GM19351 (cell line): ENCODE results near the gene FOXM1.
"Not testable (repeated sequence)": the region's sequence is repeated elsewhere in the genome, so short reads cannot be mapped to it uniquely, and the experiment has no call there.

Experiments
- ATAC-seq: cut with Tn5 transposase; IDR thresholded peaks from one replicate; pipeline ENCODE4 v1.9.1; 2021; ENCODE audit warnings: mild to moderate bottlenecking, moderate library complexity; ENCODE audit not compliant: unreplicated experiment

FOXM1 gene

GRCh38 chr12:2884810-2885209, 7.8 kb upstream of the FOXM1 start:
- no peak for ATAC-seq

- no peak for ATAC-seq
Observed at GRCh38 chr12:2879853-2880252, 2.9 kb upstream of the FOXM1 start.

DNA sequence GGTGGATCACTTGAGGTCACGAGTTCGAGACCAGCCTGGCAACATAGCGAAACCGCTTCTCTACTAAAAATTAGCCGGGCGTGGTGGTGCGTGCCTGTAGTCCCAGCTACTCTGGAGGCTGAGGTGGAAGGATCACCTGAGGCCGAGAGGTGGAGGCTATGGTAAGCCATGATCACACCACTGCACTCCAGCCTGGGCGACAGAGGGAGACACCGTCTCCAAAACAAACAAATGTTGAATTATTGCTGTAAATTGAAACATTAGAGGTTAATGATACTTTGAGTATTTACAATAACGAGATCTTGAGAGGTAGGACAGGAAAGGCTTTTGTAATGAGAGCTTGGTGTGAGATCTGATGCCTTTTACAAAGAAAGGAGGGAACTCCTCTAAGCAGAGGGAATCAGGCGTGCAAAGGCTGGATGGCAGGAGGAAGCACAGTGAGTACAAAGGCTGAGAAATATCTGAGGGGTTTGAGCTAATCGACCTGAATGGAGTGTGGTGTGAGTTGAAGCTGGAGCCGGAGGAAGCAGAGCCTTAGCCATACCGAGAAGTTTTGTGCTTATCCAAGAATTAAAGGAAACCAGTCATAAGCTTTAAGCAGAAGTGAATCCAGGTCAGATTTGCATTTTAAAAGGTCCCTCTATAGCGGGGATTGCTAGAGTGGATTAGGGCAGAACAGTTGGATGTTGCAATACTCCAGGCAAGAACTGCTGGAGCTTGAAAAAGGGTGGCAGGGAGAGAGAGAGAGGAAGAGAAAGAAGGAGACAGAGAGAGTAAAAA, 1.2 kb upstream of the FOXM1 start:
- no peak for ATAC-seq

DNA sequence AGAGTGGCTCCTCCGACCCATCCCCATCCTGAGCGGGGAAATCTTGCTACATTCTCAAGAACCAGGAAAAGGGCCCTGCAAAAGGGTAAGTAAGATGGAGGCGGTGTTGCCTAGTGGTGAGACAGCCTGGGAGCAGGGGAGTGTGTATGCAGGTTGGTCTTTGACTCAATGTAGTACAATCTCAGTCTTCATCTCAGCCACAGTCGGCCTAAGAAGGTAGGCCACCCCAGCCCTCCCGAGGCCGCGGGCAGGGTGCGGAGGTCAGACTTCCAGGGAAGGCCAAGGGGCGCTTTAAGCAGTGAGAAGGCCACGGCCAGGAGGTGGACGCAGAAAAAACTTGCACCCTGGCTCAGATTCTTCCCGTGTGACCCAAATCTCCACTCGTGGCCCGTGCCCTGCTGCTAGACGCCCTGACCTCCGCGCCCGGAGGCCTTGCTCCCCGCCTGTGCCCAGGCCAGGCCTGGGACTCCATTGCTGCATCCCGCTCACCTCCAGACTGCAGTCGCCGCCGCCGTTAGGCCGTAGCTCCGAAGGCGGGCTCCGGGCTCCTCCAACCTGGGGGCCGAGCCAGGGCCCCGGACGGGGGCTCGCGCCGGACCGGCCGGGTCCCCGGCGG, 435 bp downstream of the FOXM1 start:
- ATAC-seq, result peak; percentile 43

GRCh38 chr12:2868986-2869632, 7.9 kb downstream of the FOXM1 start:
- not testable (repeated sequence) for ATAC-seq

DNA sequence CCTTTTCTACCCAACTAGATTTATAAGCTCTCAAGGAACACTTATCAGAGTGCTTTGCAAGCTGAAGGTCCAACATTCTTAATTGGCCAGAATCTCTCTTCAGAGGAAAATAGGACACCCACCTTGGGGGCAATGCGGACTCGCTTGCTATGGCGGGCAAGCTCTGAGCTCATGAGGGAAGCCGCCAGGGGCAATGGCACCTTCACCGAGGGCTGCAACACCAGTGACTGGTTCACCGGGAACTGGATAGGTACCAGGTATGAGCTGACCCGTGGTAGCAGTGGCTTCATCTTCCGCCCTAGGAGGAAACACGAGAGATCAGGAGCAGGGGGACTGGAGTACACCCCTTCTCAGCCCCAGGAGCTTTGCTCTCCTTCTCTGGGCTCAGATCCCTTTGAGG, 12.8 kb downstream of the FOXM1 start:
- ATAC-seq, result no peak

GRCh38 chr12:2863402-2863801, 13.6 kb downstream of the FOXM1 start:
- not testable (repeated sequence) for ATAC-seq

- no peak for ATAC-seq
Observed at GRCh38 chr12:2862876-2863275, 14.1 kb downstream of the FOXM1 start.

DNA sequence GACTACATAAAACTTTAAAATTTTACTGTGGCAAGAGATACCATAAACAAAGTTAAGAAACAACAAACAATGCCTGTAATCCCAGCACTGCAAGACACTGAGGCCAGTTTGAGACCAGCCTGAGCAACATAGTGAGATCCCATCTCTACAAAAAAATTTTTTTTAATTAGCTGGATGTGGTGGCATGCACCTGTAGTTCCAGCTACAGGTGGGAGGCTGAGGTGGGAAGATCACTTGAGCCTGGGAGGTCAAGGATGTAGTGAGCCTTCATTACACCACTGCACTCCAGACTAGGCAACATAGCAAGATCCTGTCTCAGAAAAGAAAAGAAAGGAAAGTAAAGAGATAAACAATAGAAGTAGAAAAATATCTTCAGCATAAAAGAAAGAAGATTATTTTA, 16.8 kb downstream of the FOXM1 start:
- no peak for ATAC-seq

GRCh38 chr12:2858944-2859421, 18.0 kb downstream of the FOXM1 start:
- no peak for ATAC-seq

DNA sequence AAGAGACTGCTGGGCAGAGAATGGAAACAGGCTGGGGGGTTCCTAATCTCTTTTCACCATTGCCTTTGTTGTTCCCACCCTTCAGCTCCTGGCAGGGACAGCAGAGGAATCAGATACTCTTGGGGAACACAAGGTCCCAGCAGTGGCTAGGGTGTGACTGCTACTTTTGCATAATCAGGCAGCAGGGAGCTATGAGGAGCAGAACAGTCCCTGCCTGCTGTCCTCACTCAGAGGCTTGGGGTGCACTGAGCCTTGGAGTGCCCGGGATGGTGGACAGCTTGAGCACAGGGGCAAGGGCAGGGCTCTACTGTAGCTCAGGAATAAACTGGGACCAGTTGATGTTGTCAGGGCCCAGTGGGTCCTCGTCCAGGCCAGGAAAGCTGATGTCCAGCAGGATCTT, 18.6 kb downstream of the FOXM1 start:
- ATAC-seq, result no peak

DNA sequence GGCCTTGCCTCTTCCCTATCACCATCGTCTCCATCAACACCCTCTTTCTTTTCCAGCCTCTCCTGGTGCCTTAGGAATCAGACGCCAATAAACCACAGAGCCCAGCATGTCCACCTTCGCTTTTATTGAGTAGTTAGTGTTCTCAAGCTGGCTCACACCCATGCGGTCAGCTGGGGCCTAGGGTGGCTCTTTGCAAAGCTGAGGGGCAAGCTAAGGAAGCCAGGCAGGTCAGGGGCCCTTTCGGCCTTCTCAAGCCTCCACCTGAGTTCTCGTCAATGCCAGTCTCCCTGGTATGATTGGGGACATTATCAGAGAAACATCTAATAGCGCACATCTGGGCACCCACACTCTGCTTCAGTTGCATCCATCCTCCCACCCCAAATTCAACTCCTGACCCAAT, 19.4 kb downstream of the FOXM1 start:
- ATAC-seq, result no peak

DNA sequence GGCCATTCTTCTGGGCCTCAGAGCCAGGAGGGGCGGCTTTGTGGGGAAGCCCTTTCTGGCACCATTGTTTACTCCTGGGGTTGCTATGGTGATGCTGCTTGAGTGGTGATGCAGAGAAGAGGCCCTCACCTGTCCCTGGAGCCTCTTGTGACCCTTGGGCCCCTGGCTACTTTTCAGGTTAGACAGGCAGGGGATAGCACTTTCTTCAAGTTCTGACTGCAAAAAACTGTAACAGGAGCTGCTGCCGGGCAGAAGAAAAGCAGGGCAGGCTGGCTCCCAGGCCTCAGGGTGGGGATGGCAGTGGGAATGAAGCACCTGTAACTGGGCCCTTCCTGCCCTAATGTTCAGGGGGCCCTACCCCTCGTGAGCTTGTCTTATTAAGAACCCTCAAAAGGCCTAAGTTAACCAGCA, 19.9 kb downstream of the FOXM1 start, which contains the start of gene TEX52:
Gene TEX52, minus strand, starts transcription at position 19 of the 411 bp plus-strand sequence. Its CDS starts 13 bp downstream, at position 6.
- no peak for ATAC-seq

DNA sequence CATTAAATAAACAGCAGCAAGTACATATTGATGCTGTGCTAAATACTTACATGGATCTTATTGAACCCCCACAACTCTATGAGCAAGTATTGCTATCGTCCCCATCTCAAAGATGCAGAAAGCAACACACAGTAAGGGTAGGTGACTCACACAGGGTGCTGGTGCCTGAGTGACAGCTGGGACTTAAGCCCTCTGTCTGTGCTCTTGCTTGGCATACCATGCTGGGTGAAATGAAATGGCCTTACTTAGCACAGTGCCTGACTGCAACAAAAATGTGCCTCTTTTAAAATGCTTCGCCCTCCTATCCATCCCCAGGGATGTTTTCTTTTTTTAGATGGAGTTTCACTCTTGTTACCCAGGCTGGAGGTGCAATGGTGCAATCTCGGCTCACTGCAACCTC, 20.9 kb downstream of the FOXM1 start:
- no peak for ATAC-seq

DNA sequence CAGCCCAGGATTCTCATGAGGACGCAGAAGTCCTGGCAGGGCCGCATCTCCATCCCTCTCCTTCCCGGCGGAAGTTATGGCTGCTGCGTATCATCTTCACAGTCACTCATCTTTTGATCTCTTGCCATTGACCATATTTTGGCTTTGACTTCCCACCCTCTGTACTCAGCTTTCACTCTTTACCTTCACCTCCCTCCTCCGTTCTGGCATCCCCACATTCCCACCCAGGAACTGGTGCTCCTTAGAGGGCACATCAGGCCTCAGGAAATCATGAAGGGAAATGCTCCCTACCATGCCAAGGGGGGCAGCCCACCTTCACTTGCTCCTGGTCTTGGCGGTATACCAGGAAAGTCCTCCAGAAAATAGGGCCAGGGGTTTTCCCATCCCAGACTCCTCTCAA, 21.4 kb downstream of the FOXM1 start:
- ATAC-seq, result no peak

GRCh38 chr12:2854669-2855453, 22.1 kb downstream of the FOXM1 start:
- ATAC-seq, result no peak

DNA sequence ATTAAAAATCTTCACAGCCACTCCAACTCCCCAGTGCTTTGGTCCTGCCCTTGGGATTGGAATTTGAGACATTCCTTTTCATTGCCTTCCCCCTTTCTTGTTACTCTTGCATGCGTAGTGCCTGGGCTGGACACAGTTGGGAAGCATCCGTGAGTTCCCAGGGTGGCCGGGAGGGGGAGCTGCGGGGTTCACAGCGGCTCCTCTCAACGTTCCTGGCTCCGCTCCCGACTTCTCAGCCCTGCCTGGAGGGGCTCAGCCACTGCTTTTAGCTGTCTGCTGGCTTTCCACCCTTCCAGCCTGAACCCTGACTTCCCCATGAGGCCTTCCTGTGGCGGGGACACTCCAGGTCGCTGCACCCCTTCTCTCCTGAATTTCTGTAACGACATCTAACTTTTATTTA, 23.3 kb downstream of the FOXM1 start:
- ATAC-seq, result no peak

GRCh38 chr12:2851931-2852330, 25.0 kb downstream of the FOXM1 start:
- ATAC-seq, result no peak

- no peak for ATAC-seq
Observed at GRCh38 chr12:2845280-2845679, 31.7 kb downstream of the FOXM1 start.

GRCh38 chr12:2844786-2845185, 32.2 kb downstream of the FOXM1 start:
- ATAC-seq, result no peak

DNA sequence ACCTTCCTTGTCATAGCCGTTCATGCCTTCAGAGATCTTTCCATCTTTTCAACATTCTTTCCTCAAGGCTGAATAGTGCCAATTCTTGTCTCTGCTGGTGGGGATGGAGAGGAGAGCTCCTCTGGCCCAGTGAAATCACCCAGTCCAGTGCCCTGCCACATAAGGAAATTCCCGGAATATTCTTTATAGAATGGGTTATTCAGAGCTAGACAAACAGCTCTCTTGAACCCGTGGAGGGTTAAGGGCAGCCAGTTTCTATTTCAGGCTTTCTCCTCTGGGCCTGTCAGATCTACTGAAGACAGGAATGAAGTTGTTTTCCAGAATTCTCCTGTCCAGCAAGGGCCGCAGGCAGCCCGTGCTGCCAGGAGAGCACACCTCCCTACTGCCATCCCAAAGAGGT, 34.0 kb downstream of the FOXM1 start:
- no peak for ATAC-seq
